Stromal cell of bone marrow (primary cell): ENCODE measurements around the gene ITGAX.

Experiments used
- DNase-seq: peaks from one replicate; pipeline ENCODE4 v3.0.0-alpha.2; 2012; ENCODE audit warnings: low read depth

The ITGAX gene

GRCh38 chr16:31348579-31348978, 6.4 kb upstream of the ITGAX start:
- DNase-seq: no peak

- DNase-seq: no peak
Measured at GRCh38 chr16:31350275-31351005, 4.5 kb upstream of the ITGAX start.

GRCh38 chr16:31351246-31351941, 3.6 kb upstream of the ITGAX start:
- DNase-seq: no peak

- no peak for DNase-seq
Measured at GRCh38 chr16:31351942-31352325, 3.0 kb upstream of the ITGAX start.

- no peak for DNase-seq
Measured at GRCh38 chr16:31352376-31353115, 2.4 kb upstream of the ITGAX start.

- DNase-seq: no peak
Measured at GRCh38 chr16:31355431-31356100, 590 bp downstream of the ITGAX start.

GRCh38 chr16:31356566-31357323, 1.8 kb downstream of the ITGAX start:
- DNase-seq: no peak

GRCh38 chr16:31357324-31358109, 2.5 kb downstream of the ITGAX start:
- DNase-seq: no peak

GRCh38 chr16:31360251-31360650, 5.3 kb downstream of the ITGAX start:
- no peak for DNase-seq

- no peak for DNase-seq
Measured at GRCh38 chr16:31361201-31362110, 6.5 kb downstream of the ITGAX start.

- no peak for DNase-seq
Measured at GRCh38 chr16:31362476-31363405, 7.8 kb downstream of the ITGAX start.

- no peak for DNase-seq
Measured at GRCh38 chr16:31363721-31364120, 8.7 kb downstream of the ITGAX start.

- DNase-seq: no peak
Measured at GRCh38 chr16:31364421-31364820, 9.4 kb downstream of the ITGAX start.

- no peak for DNase-seq
Measured at GRCh38 chr16:31365131-31365865, 10.3 kb downstream of the ITGAX start.

GRCh38 chr16:31367853-31368252, 12.9 kb downstream of the ITGAX start:
- DNase-seq: no peak

GRCh38 chr16:31371008-31371407, 16.0 kb downstream of the ITGAX start:
- no peak for DNase-seq

- DNase-seq: no peak
Measured at GRCh38 chr16:31371619-31372484, 16.9 kb downstream of the ITGAX start.
